Fibroblast of lung (primary cell): ENCODE measurements around the gene SORL1.

ENCODE experiments used
- CTCF ChIP-seq, 2 donors: IDR thresholded peaks in 1 of 2; conservative IDR thresholded peaks in 1 of 2; 1 replicate in 1 of 2; 2 replicates in 1 of 2; pipeline ENCODE4 v1.5.1; 2011 to 2012; ENCODE audit warnings: low read length in 2 of 2, control low read depth in 1 of 2, inconsistent platforms in 1 of 2, low read depth in 1 of 2, mild to moderate bottlenecking in 1 of 2
- EZH2 ChIP-seq: IDR thresholded peaks from 2 replicates; pipeline ENCODE4 v1.5.1; 2012; ENCODE audit warnings: low read length, control low read depth, mild to moderate bottlenecking; ENCODE audit errors: missing control alignments

- TF ChIP-seq CTCF (conservative IDR thresholded peaks at IDR 0.05 in 1 of 2, IDR thresholded peaks at IDR 0.05 in 1 of 2; ENCODE audit: low read depth in 1 of 2, low read length in 2 of 2), result peak; percentile 51 to 52
- TF ChIP-seq EZH2, result peak; percentile 17
Measured at GRCh38 chr11:121451986-121452608, at the start of gene SORL1.
